SU-DHL-6 (cell line): ENCODE results near the gene HAGHL.

Source experiments
- H2AFZ ChIP-seq: fragments of 200-600 bp; sonication (generic); 2 replicates; pipeline ENCODE4 v1.6.1; 2014; ENCODE audit warnings: low read depth, mild to moderate bottlenecking, moderate library complexity, mixed read lengths, antibody characterized with exemption, low read length; ENCODE audit not compliant: severe bottlenecking
- H3F3A ChIP-seq: fragments of 200-600 bp; shearing (Covaris generic); 2 replicates; pipeline ENCODE4 v1.6.0; 2016; ENCODE audit warnings: antibody characterized with exemption, mild to moderate bottlenecking; ENCODE audit not compliant: insufficient read depth
- H3K27ac ChIP-seq: fragments of 200-600 bp; sonication (generic); 2 replicates; pipeline ENCODE4 v1.5.1; 2016; ENCODE audit warnings: low read depth, mild to moderate bottlenecking, low read length, moderate library complexity, mixed read lengths
- H3K27me3 ChIP-seq: fragments of 200-600 bp; sonication (generic), shearing (Covaris generic); 2 replicates; pipeline ENCODE4 v1.6.0; 2014; ENCODE audit warnings: mild to moderate bottlenecking, low read length
- H3K36me3 ChIP-seq: fragments of 200-600 bp; sonication (generic); 2 replicates; pipeline ENCODE4 v1.6.1; 2014; ENCODE audit warnings: mild to moderate bottlenecking, low read length, mixed read lengths
- H3K4me2 ChIP-seq: fragments of 300-600, 200-600 bp; shearing (Covaris generic), sonication (generic); 2 replicates; pipeline ENCODE4 v1.6.0; 2014; ENCODE audit warnings: low read length, low read depth, mild to moderate bottlenecking; ENCODE audit not compliant: poor library complexity, severe bottlenecking
- H3K4me3 ChIP-seq: fragments of 200-600 bp; sonication (generic); 2 replicates; pipeline ENCODE4 v1.5.1; 2014; ENCODE audit warnings: antibody characterized with exemption, low read length, mild to moderate bottlenecking, mixed read lengths; ENCODE audit not compliant: insufficient read depth, poor library complexity, severe bottlenecking
- H3K79me2 ChIP-seq: fragments of 200-600 bp; sonication (generic); 2 replicates; pipeline ENCODE4 v1.6.1; 2014; ENCODE audit warnings: mild to moderate bottlenecking, low read length, moderate library complexity; ENCODE audit not compliant: insufficient read depth
- H3K9ac ChIP-seq: fragments of 200-600 bp; sonication (generic); 2 replicates; pipeline ENCODE4 v1.7.0; 2014; ENCODE audit warnings: mild to moderate bottlenecking, low read length
- H3K9me2 ChIP-seq: fragments of 200-600 bp; sonication (generic); replicated peaks from 2 replicates; pipeline ENCODE4 v1.6.1; 2014; ENCODE audit warnings: low read length; ENCODE audit not compliant: insufficient read depth
- H3K9me3 ChIP-seq: fragments of 200-600 bp; sonication (generic); 2 replicates; pipeline ENCODE4 v1.6.1; 2014; ENCODE audit warnings: low read length, mixed read lengths; ENCODE audit not compliant: insufficient read depth
- H4K20me1 ChIP-seq: fragments of 200-600 bp; sonication (generic); 2 replicates; pipeline ENCODE4 v1.6.1; 2014; ENCODE audit warnings: low read depth, mild to moderate bottlenecking, antibody characterized with exemption, low read length, moderate library complexity, mixed read lengths
- CTCF ChIP-seq: fragments of 200-600 bp; sonication (generic); IDR thresholded peaks from one replicate; pipeline ENCODE4 v1.5.1; 2017; ENCODE audit warnings: antibody characterized with exemption, mild to moderate bottlenecking, low read length, moderate library complexity; ENCODE audit not compliant: insufficient read depth, poor library complexity, severe bottlenecking
- EZH2phosphoT487 ChIP-seq: fragments of 200-600 bp; sonication (generic), shearing (Covaris generic); conservative IDR thresholded peaks from 2 replicates; pipeline ENCODE4 v1.6.1; 2018; ENCODE audit warnings: mild to moderate bottlenecking, antibody characterized with exemption, low read length, moderate library complexity, mixed read lengths

The HAGHL gene

GRCh38 chr16:765488-765865 lies 38.6 kb downstream of the HAGHL start:
- Histone ChIP-seq H3K4me2 (no peak overlapping the region), H3K27ac (no peak overlapping the region), H3K79me2 (no peaks in the 10 kb centered on the region), H3K9me2 (no peaks in the 10 kb centered on the region), H3K36me3 (no peaks in the 10 kb centered on the region), H3K9ac (no peak overlapping the region), H2AFZ (no peak overlapping the region), H4K20me1 (no peaks in the 10 kb centered on the region), H3K27me3 (no peaks in the 10 kb centered on the region), H3K9me3 (no peaks in the 10 kb centered on the region), H3F3A (no peaks in the 10 kb centered on the region), H3K4me3 (no peak overlapping the region)
- TF ChIP-seq CTCF (no peak), EZH2phosphoT487 (no peak)

- no peak overlapping the region for H3K4me2 ChIP-seq
- no peak overlapping the region for H3K27ac ChIP-seq
- no peaks in the 10 kb centered on the region for H3K79me2 ChIP-seq
- H4K20me1 ChIP-seq, result no peaks in the 10 kb centered on the region
- no peak overlapping the region for H3K9ac ChIP-seq
- no peaks in the 10 kb centered on the region for H3K9me2 ChIP-seq
- H2AFZ ChIP-seq, result no peak overlapping the region
- H3K36me3 ChIP-seq, result no peaks in the 10 kb centered on the region
- H3K27me3 ChIP-seq, result no peaks in the 10 kb centered on the region
- no peaks in the 10 kb centered on the region for H3F3A ChIP-seq
- no peaks in the 10 kb centered on the region for H3K9me3 ChIP-seq
- TF ChIP-seq EZH2phosphoT487 (no peak), CTCF (no peak)
- no peak overlapping the region for H3K4me3 ChIP-seq
Observed at GRCh38 chr16:766008-766819, 39.3 kb downstream of the HAGHL start.

GRCh38 chr16:766820-767640 lies 40.1 kb downstream of the HAGHL start:
- H3K9me3 ChIP-seq, result no peaks in the 10 kb centered on the region
- H3K27me3 ChIP-seq, result no peaks in the 10 kb centered on the region
- no peaks in the 10 kb centered on the region for H4K20me1 ChIP-seq
- no peaks in the 10 kb centered on the region for H3K79me2 ChIP-seq
- H3K36me3 ChIP-seq, result no peaks in the 10 kb centered on the region
- H3K4me2 ChIP-seq, result no peak overlapping the region
- H2AFZ ChIP-seq, result no peak overlapping the region
- H3K9me2 ChIP-seq, result no peaks in the 10 kb centered on the region
- H3K27ac ChIP-seq, result no peak overlapping the region
- H3K4me3 ChIP-seq, result no peak overlapping the region
- TF ChIP-seq EZH2phosphoT487, result no peak
- TF ChIP-seq CTCF, result no peak
- no peak overlapping the region for H3K9ac ChIP-seq
- H3F3A ChIP-seq, result no peaks in the 10 kb centered on the region
